GM18517 (cell line): Measurements from ENCODE around the gene MYH13.

Source experiments
- ATAC-seq: cut with Tn5 transposase; IDR thresholded peaks from one replicate; pipeline ENCODE4 v1.9.1; 2021; ENCODE audit warnings: mild to moderate bottlenecking, moderate library complexity; ENCODE audit not compliant: unreplicated experiment

The MYH13 gene

DNA sequence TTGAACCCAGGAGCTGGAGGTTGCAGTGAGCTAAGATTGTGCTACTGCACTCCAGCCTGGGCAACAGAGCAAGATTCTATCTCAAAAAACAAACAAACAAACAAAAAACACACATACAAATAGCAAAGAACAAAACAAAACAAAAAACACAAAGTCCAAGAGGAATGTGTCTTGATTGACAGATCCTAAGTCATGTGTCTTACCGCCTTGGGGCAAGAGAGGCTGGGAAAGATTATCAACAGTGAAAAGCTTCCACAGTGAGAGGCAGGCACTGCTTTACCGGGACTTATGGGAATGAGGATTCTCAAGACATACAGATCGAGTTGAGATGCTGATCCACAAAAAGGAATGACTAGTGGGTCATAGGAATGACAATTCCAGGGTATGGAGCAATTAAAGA lies 111.7 kb downstream of the MYH13 start:
- ATAC-seq, result no peak

DNA sequence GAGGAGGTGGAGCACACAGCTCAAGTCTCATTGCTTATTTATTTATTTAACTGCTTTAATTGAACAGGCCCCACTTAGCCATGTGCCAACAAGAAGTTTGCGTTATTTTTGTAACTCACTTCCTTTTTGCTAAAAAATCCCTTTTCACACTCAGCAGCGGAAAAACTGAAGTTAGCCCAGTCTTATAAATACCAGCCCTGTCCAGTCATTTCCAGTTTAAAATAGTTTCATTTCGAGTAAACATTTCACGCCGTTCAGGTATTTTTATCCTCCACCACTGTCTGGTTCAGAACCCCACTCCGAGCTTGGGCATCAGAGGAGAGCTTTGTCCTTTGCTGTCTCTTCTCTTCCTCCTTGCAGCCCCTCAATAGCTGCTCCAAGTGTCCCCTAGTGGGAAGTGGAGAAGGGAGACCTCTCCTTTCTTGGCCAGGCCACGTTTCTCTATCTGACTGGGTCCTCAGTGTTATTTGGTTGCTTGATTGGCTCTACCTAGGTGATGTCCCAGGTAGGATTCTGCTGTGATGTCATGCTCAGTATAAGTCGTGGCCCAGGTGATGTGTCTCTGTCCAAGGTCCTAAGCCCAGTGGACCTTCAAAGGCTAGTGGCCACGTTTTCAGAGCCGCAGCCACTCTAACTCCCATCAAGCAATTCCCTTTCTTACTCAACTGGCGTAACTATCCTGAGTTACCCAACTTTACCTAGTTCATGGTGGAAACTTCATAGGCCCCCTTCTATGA lies 121.4 kb downstream of the MYH13 start:
- ATAC-seq, result peak; percentile 92
